Upper lobe of left lung (tissue), 6 donors: Measurements from ENCODE around the gene STRBP. TPM values are rescaled to one million over a fixed set of nuclear protein-coding genes. Genes with fewer than 3 reads are reported as not detected.

Experiments
- ATAC-seq, 2 donors: fragments of 200-7000 bp; cut with Tn5 transposase; one replicate each; pipeline ENCODE4 v1.9.1; 2022; ENCODE audit warnings: mild to moderate bottlenecking in 2 of 2, moderate library complexity in 2 of 2; ENCODE audit not compliant: low FRiP score in 2 of 2
- DNase-seq, 2 donors: peaks; one replicate each; pipeline ENCODE4 v3.0.0-alpha.2; 2019 to 2020
- H3K27ac ChIP-seq, 4 donors: fragments of 200-600 bp; sonication (generic); one replicate each; pipeline ENCODE4 v1.5.1; 2016 to 2019
- H3K27me3 ChIP-seq, 4 donors: fragments of 200-600 bp; sonication (generic); one replicate each; pipeline ENCODE4 v1.5.1; 2017 to 2019
- H3K36me3 ChIP-seq, 4 donors: fragments of 200-600 bp; sonication (generic); one replicate each; pipeline ENCODE4 v1.5.1; 2016 to 2019
- H3K4me1 ChIP-seq, 4 donors: fragments of 200-600 bp; sonication (generic); one replicate each; pipeline ENCODE4 v1.5.1; 2018 to 2019
- H3K4me3 ChIP-seq, 4 donors: fragments of 200-600 bp; sonication (generic); one replicate each; pipeline ENCODE4 v1.5.1; 2017 to 2019; ENCODE audit warnings: mild to moderate bottlenecking in 2 of 4, moderate library complexity in 1 of 4
- H3K9me3 ChIP-seq, 4 donors: fragments of 200-600 bp; sonication (generic); one replicate each; pipeline ENCODE4 v1.5.1; 2018 to 2019
- EP300 ChIP-seq, 4 donors: sonication (generic); formaldehyde crosslinking; IDR thresholded peaks; one replicate each; pipeline ENCODE4 v1.5.1; 2017; ENCODE audit warnings: antibody characterized with exemption in 4 of 4, control low read depth in 2 of 4
- POLR2A ChIP-seq, 4 donors: fragments of 450-650 bp; IDR thresholded peaks; one replicate each; pipeline ENCODE4 v1.5.1; 2016 to 2017; ENCODE audit warnings: antibody characterized with exemption in 4 of 4, mild to moderate bottlenecking in 2 of 4
- POLR2AphosphoS5 ChIP-seq, 2 donors: sonication (generic); formaldehyde crosslinking; IDR thresholded peaks; one replicate each; pipeline ENCODE4 v1.5.1; 2017; ENCODE audit warnings: antibody characterized with exemption in 2 of 2
- WGBS, 2 donors: methylation state at CpG; one replicate each; pipeline ENCODE4 v1.1.5; 2017 to 2018; 5-methylcytosine and 5-hydroxymethylcytosine counted together
- total RNA-seq, 6 donors: library from RNA; depleted of rRNA in 4 of 6; stranded (reverse); fragments of >200 nt in 4 of 6; gene quantifications; one replicate each; pipeline versions ENCODE4 v1.1.0 to v1.2.1, GENCODE V29; 2016 to 2021
- TF ChIP-seq, protein P1 (sequence below), 6 experiments: fragments of 450-650 bp in 4 of 6; fragments of 200-600 bp in 2 of 6; sonication (generic) in 2 of 6; IDR thresholded peaks; one replicate each; pipeline ENCODE4 v1.5.1; 2016 to 2019; ENCODE audit warnings: antibody characterized with exemption in 6 of 6
- donor health status: DM: no; HTN: no; CAD: no; lungs with moderate emphysema.
- donor health status: DM: no; HTN: yes; CAD: no; lungs with severe emphysema.

Gene STRBP
- total RNA-seq, 6 donors from 2014 or later = 10.2 to 61.8 (median 17.8) TPM

DNA sequence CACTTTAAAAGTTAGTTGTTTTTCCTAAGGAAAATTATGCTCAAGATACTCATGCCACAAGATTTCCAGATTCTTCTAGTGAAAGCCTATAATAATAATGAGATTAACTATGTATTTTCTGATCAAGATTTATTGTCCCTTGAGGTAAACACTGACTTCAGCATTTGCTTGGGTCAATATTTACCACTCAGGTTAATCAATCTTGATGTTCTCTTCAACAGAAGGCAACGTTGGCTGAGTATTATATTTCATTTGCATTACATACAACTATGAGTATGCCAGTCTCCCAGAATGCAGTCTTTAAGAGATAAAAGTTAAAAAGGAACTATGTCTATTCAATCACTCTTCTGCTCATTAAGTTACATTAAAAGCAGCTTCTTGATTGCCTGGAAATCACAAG lies 119.3 kb downstream of the STRBP start:
- Histone ChIP-seq H3K27ac (no peak overlapping the region), H3K36me3 (peaks cover 0 to 5% (median 0%) of the 10 kb centered on the region in 4 donors), H3K4me3 (no peak overlapping the region), H3K27me3 (no peaks in the 10 kb centered on the region), H3K4me1 (no peaks in the 10 kb centered on the region), H3K9me3 (no peaks in the 10 kb centered on the region)
- TF ChIP-seq POLR2AphosphoS5 (IDR thresholded peaks at IDR 0.05) = no peak
- DNase-seq (no peak), ATAC-seq (no peak)
- WGBS, 2 donors = 38 to 50% methylated on average over 1 of the region's 1 CpG

DNA sequence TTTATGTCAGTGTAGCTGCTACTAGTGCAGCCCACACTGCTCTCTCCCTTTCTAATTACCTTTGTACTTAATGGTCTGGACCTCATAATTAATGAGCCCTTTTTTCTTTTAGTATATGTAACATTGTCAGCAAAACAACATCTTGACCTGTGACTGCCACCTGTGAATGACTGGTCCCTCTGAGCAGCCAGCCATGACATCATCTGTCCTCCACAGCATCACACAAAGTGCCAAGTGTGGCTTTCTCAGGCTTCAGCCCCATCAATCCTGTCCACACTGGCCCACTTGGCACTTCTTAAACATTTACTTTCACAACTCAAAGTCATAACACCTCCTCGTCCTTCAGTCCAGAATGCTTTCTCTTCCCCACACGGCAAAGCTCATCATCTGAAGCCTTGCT lies 130.2 kb downstream of the STRBP start:
- ATAC-seq = no peak
- TF ChIP-seq POLR2AphosphoS5 (IDR thresholded peaks at IDR 0.05) = no peak
- TF ChIP-seq, protein P1, sequence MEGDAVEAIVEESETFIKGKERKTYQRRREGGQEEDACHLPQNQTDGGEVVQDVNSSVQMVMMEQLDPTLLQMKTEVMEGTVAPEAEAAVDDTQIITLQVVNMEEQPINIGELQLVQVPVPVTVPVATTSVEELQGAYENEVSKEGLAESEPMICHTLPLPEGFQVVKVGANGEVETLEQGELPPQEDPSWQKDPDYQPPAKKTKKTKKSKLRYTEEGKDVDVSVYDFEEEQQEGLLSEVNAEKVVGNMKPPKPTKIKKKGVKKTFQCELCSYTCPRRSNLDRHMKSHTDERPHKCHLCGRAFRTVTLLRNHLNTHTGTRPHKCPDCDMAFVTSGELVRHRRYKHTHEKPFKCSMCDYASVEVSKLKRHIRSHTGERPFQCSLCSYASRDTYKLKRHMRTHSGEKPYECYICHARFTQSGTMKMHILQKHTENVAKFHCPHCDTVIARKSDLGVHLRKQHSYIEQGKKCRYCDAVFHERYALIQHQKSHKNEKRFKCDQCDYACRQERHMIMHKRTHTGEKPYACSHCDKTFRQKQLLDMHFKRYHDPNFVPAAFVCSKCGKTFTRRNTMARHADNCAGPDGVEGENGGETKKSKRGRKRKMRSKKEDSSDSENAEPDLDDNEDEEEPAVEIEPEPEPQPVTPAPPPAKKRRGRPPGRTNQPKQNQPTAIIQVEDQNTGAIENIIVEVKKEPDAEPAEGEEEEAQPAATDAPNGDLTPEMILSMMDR (IDR thresholded peaks at IDR 0.05) = no peak
- no peak for TF ChIP-seq EP300 (IDR thresholded peaks at IDR 0.05)
- no peak for TF ChIP-seq POLR2A (IDR thresholded peaks at IDR 0.05)
- Histone ChIP-seq H3K4me1 (no peaks in the 10 kb centered on the region), H3K4me3 (no peak overlapping the region), H3K27ac (no peak overlapping the region), H3K27me3 (no peaks in the 10 kb centered on the region), H3K36me3 (peaks cover 0 to 8% (median 0%) of the 10 kb centered on the region in 4 donors), H3K9me3 (no peaks in the 10 kb centered on the region)
- DNase-seq = no peak
- 89 to 92% methylated on average over 2 of the region's 2 CpGs for WGBS, 2 donors

DNA sequence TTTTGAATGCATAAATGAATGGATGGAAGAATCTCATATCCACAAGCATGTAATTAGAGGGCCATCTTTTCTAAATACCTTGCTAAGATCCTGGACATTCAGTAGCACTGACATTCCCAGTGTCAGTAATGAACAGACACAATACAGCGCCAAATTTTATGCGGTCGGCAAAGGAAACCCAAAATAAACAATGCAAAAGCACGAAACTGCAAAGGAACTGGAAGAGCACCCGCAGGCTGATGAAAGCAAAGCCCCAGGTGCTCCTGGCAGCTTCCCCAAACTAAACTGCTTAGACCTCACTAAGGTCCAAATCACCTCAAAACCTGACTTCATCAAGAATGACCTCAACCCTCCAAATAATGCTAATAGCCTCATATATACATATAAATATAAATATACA lies 133.0 kb downstream of the STRBP start:
- H3K4me1 ChIP-seq = no peaks in the 10 kb centered on the region
- no peak for DNase-seq
- H3K36me3 ChIP-seq = peaks cover 0 to 8% (median 2%) of the 10 kb centered on the region in 4 donors
- 62 to 90% methylated on average over 5 of the region's 5 CpGs for WGBS, 2 donors
- H3K27ac ChIP-seq = no peak overlapping the region
- no peaks in the 10 kb centered on the region for H3K27me3 ChIP-seq
- H3K4me3 ChIP-seq = no peak overlapping the region
- ATAC-seq = no peak
- no peak for TF ChIP-seq POLR2AphosphoS5 (IDR thresholded peaks at IDR 0.05)
- no peak for TF ChIP-seq EP300 (IDR thresholded peaks at IDR 0.05)
- TF ChIP-seq, protein P1 (IDR thresholded peaks at IDR 0.05) = no peak
- TF ChIP-seq POLR2A (IDR thresholded peaks at IDR 0.05) = no peak
- H3K9me3 ChIP-seq = no peaks in the 10 kb centered on the region

DNA sequence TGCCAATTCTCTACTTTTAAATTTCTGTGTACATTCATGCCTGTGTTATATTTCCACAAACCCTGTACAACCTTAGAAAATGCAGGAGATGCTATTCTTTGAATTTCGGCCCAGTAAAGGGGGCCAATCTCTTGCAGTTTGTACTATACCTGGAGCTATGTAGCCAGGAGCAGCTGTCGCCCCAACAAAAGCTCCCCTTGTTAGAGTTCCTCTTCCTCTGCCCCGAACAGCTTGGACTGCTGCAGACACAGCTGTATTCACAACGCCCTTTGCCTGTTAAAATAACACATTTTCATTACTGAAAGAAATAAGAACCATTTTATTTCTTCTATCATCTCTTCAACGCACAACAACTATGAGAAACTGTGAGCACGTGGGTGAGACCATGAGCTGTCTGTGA lies 135.7 kb downstream of the STRBP start:
- H3K9me3 ChIP-seq = no peaks in the 10 kb centered on the region
- TF ChIP-seq POLR2A (IDR thresholded peaks at IDR 0.05) = no peak
- TF ChIP-seq, protein P1 (IDR thresholded peaks at IDR 0.05) = no peak
- TF ChIP-seq POLR2AphosphoS5 (IDR thresholded peaks at IDR 0.05) = no peak
- TF ChIP-seq EP300 (IDR thresholded peaks at IDR 0.05) = no peak
- peaks cover 0 to 8% (median 2%) of the 10 kb centered on the region in 4 donors for H3K36me3 ChIP-seq
- DNase-seq (no peak), ATAC-seq (no peak)
- no peak overlapping the region for H3K27ac ChIP-seq
- WGBS, 2 donors = 87 to 93% methylated on average over 6 of the region's 6 CpGs
- H3K4me1 ChIP-seq = peaks cover 0 to 5% (median 2%) of the 10 kb centered on the region in 4 donors
- no peaks in the 10 kb centered on the region for H3K27me3 ChIP-seq
- H3K4me3 ChIP-seq = no peak overlapping the region

DNA sequence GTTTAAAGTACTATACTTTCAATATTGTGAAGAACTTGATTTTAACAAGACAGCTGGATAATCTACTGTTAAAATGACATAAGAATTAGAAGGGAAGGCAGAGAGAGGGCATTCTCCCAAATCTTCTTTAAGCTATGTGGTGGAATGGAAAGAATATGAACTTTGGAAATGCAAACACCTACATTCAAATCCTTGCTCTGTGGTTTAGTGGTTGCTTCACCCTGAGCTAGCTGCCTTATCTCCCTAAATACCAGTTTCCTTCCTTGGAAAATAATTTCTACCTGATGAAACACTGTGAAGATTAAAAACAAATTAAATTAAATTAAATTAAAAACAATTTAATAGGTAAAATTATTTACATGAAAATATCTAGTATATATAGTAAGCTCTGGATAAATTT lies 136.4 kb downstream of the STRBP start:
- Histone ChIP-seq H3K4me3 (no peak overlapping the region), H3K27me3 (no peaks in the 10 kb centered on the region), H3K4me1 (peaks cover 0 to 10% (median 5%) of the 10 kb centered on the region in 4 donors), H3K27ac (no peak overlapping the region), H3K36me3 (peaks cover 0 to 8% (median 2%) of the 10 kb centered on the region in 4 donors), H3K9me3 (no peaks in the 10 kb centered on the region)
- no peak for ATAC-seq
- DNase-seq = no peak
- no peak for TF ChIP-seq POLR2AphosphoS5 (IDR thresholded peaks at IDR 0.05)
- no peak for TF ChIP-seq POLR2A (IDR thresholded peaks at IDR 0.05)
- TF ChIP-seq, protein P1 (IDR thresholded peaks at IDR 0.05) = no peak
- no peak for TF ChIP-seq EP300 (IDR thresholded peaks at IDR 0.05)
